Measurements from ENCODE around the gene SASH1. TPM values are rescaled to one million over a fixed set of nuclear protein-coding genes. Genes with fewer than 3 reads are reported as not detected.

Gene SASH1
- total and polyA plus RNA-seq, 8 donors, result 5.8 to 82.6 (median 16.3) TPM

- no peak overlapping the region for H3K4me3 ChIP-seq
- WGBS, 5 donors, result 89 to 94% (median 93%) methylated on average over 12 of the region's 12 CpGs
- H3K36me3 ChIP-seq, result no peaks in the 10 kb centered on the region
- intact Hi-C loops (cut with DNase I; ENCODE audit: low total_unique reads), result no loop called here
- no peaks in the 10 kb centered on the region for H3K9me3 ChIP-seq
- TF ChIP-seq POLR2A (IDR thresholded peaks at IDR 0.05) (no peak), POLR2AphosphoS5 (IDR thresholded peaks at IDR 0.05) (no peak), CTCF (IDR thresholded peaks at IDR 0.05) (no peak), EP300 (IDR thresholded peaks at IDR 0.05) (no peak)
- H3K4me1 ChIP-seq, result peaks cover 0 to 25% (median 11%) of the 10 kb centered on the region in 4 donors
- H3K27ac ChIP-seq, result no peak overlapping the region
- no peaks in the 10 kb centered on the region for H3K27me3 ChIP-seq
- DNase-seq, result no peak
These were observed 70.9 kb downstream of the SASH1 start for GRCh38 chr6:148413321-148414091.

- 84 to 98% (median 96%) methylated on average over 3 of the region's 3 CpGs for WGBS, 5 donors
- no peak for DNase-seq
- H3K9me3 ChIP-seq, result no peaks in the 10 kb centered on the region
- no peaks in the 10 kb centered on the region for H3K27me3 ChIP-seq
- intact Hi-C loops (cut with DNase I; ENCODE audit: low total_unique reads), result no loop called here
- no peak for TF ChIP-seq POLR2AphosphoS5 (IDR thresholded peaks at IDR 0.05)
- TF ChIP-seq POLR2A (IDR thresholded peaks at IDR 0.05), result no peak
- no peak for TF ChIP-seq EP300 (IDR thresholded peaks at IDR 0.05)
- no peak for TF ChIP-seq CTCF (IDR thresholded peaks at IDR 0.05)
- peaks cover 0 to 25% (median 11%) of the 10 kb centered on the region in 4 donors for H3K4me1 ChIP-seq
- no peak overlapping the region for H3K27ac ChIP-seq
- H3K4me3 ChIP-seq, result no peak overlapping the region
- H3K36me3 ChIP-seq, result no peaks in the 10 kb centered on the region
These were observed 71.5 kb downstream of the SASH1 start for GRCh38 chr6:148414092-148414489.

- no peak overlapping the region for H3K4me3 ChIP-seq
- TF ChIP-seq POLR2A (IDR thresholded peaks at IDR 0.05), result no peak
- no peak for TF ChIP-seq EP300 (IDR thresholded peaks at IDR 0.05)
- TF ChIP-seq POLR2AphosphoS5 (IDR thresholded peaks at IDR 0.05), result no peak
- 52 to 62% (median 55%) methylated on average over 3 of the region's 3 CpGs for WGBS, 5 donors
These were observed 72.2 kb downstream of the SASH1 start for GRCh38 chr6:148414836-148415235.

GRCh38 chr6:148415511-148416260 lies 73.0 kb downstream of the SASH1 start:
- TF ChIP-seq CTCF (IDR thresholded peaks at IDR 0.05) (no peak), POLR2A (IDR thresholded peaks at IDR 0.05) (no peak), POLR2AphosphoS5 (IDR thresholded peaks at IDR 0.05) (no peak), EP300 (IDR thresholded peaks at IDR 0.05) (no peak)
- Histone ChIP-seq H3K27me3 (no peaks in the 10 kb centered on the region), H3K4me3 (no peak overlapping the region), H3K9me3 (no peaks in the 10 kb centered on the region), H3K4me1 (peaks cover 0 to 25% (median 11%) of the 10 kb centered on the region in 4 donors), H3K36me3 (no peaks in the 10 kb centered on the region), H3K27ac (no peak overlapping the region)
- intact Hi-C loops (cut with DNase I; ENCODE audit: low total_unique reads), result no loop called here
- WGBS, 5 donors, result 80 to 90% (median 88%) methylated on average over 4 of the region's 4 CpGs
- no peak for DNase-seq

More at GRCh38 chr6:148414836-148415235, 72.2 kb downstream of the SASH1 start:
- intact Hi-C loops (cut with DNase I; ENCODE audit: low total_unique reads), result no loop called here
- no peaks in the 10 kb centered on the region for H3K27me3 ChIP-seq
- no peak overlapping the region for H3K27ac ChIP-seq
- DNase-seq, result no peak
- H3K4me1 ChIP-seq, result peaks cover 0 to 25% (median 11%) of the 10 kb centered on the region in 4 donors
- no peaks in the 10 kb centered on the region for H3K36me3 ChIP-seq
- no peaks in the 10 kb centered on the region for H3K9me3 ChIP-seq
